ENCODE data around the gene RHBDD1. TPM values are rescaled to one million over a fixed set of nuclear protein-coding genes. Genes with fewer than 3 reads are reported as not detected.

Gene RHBDD1
- polyA plus RNA-seq, 2 of the 4 experiments (the other 2 are of a cell fraction) = 8.3 to 46.9 TPM

- no peak for FAIRE-seq
- WGBS (ENCODE audit: missing lambda C conversion rate) = 24% methylated on average over 1 of the region's 1 CpG
- DNase-seq (ENCODE audit: low read depth in 1 of 2, low spot score in 1 of 2) = no peak
- Histone ChIP-seq H3K4me2 (no peak overlapping the region), H3K27ac (no peak overlapping the region), H3K4me1 (peaks cover 12% of the 10 kb centered on the region; the same call in 2 of the 3 replicates), H3K9me3 (no peaks in the 10 kb centered on the region), H3K4me3 (no peak overlapping the region)
- TF ChIP-seq KDM5A (IDR thresholded peaks at IDR 0.05) (no peak), RARB (CRISPR knock-in tag; IDR thresholded peaks at IDR 0.05) (no peak), REST (IDR thresholded peaks at IDR 0.05) (no peak), CEBPB (IDR thresholded peaks at IDR 0.05) (no peak), JUNB (IDR thresholded peaks at IDR 0.05) (no peak), ELK1 (IDR thresholded peaks at IDR 0.05; ENCODE audit: low read depth, low read length) (no peak), POLR2AphosphoS2 (conservative IDR thresholded peaks at IDR 0.05; ENCODE audit: low read length) (no peak), RFX5 (IDR thresholded peaks at IDR 0.05) (no peak), MAZ (IDR thresholded peaks at IDR 0.05; ENCODE audit: borderline replicate concordance, low read depth, low read length) (no peak), ESRRA (IDR thresholded peaks at IDR 0.05; ENCODE audit: borderline replicate concordance, low read length) (no peak), FOSL2 (IDR thresholded peaks at IDR 0.05) (no peak), FOSL2 (CRISPR knock-in tag; IDR thresholded peaks at IDR 0.05) (no peak), PBX3 (IDR thresholded peaks at IDR 0.05) (no peak), CHD4 (IDR thresholded peaks at IDR 0.05; ENCODE audit: borderline replicate concordance) (no peak), HEYL (CRISPR knock-in tag; IDR thresholded peaks at IDR 0.05) (no peak), BHLHE40 (IDR thresholded peaks at IDR 0.05; ENCODE audit: low read depth, low read length) (no peak), FOSB (CRISPR knock-in tag; IDR thresholded peaks at IDR 0.05) (no peak), TP53 (CRISPR knock-in tag; IDR thresholded peaks at IDR 0.05) (no peak), MYC (IDR thresholded peaks at IDR 0.05; ENCODE audit: borderline replicate concordance, low read length) (no peak), GATA3 (IDR thresholded peaks at IDR 0.05; ENCODE audit: borderline replicate concordance) (no peak), ATOH8 (CRISPR knock-in tag; IDR thresholded peaks at IDR 0.05; ENCODE audit: low read depth) (no peak)
- no peak for ATAC-seq
- ChIA-PET CTCF (no interaction called here), POLR2A (no interaction called here)
Measured at GRCh38 chr2:226890286-226890685, 54.4 kb downstream of the RHBDD1 start.
